Esophagus (tissue), 2 donors: ENCODE results near the gene XPO4. TPM values are rescaled to one million over a fixed set of nuclear protein-coding genes. Genes with fewer than 3 reads are reported as not detected.

ENCODE experiments used
- H3K27ac ChIP-seq, 2 donors: one replicate each; pipeline ENCODE4 v1.5.1; 2013; ENCODE audit warnings: low read depth in 2 of 2, mild to moderate bottlenecking in 2 of 2, inconsistent platforms in 1 of 2, low read length in 1 of 2, moderate library complexity in 1 of 2
- H3K27me3 ChIP-seq, 2 donors: one replicate each; pipeline ENCODE4 v1.6.1; 2013; ENCODE audit warnings: low read length in 2 of 2, control low read depth in 1 of 2, mild to moderate bottlenecking in 1 of 2; ENCODE audit not compliant: insufficient read depth in 2 of 2, control insufficient read depth in 1 of 2
- H3K36me3 ChIP-seq, 2 donors: one replicate each; pipeline ENCODE4 v1.6.1; 2013; ENCODE audit warnings: low read length in 1 of 2; ENCODE audit not compliant: control insufficient read depth in 2 of 2, insufficient read depth in 2 of 2
- H3K4me1 ChIP-seq, 2 donors: one replicate each; pipeline ENCODE4 v1.6.1; 2013; ENCODE audit warnings: low read length in 1 of 2; ENCODE audit not compliant: control insufficient read depth in 2 of 2, insufficient read depth in 2 of 2
- H3K4me3 ChIP-seq, 2 donors: one replicate each; pipeline ENCODE4 v1.5.1; 2013; ENCODE audit warnings: low read length in 2 of 2, mild to moderate bottlenecking in 2 of 2, low read depth in 1 of 2, moderate library complexity in 1 of 2
- H3K9me3 ChIP-seq, 2 donors: one replicate each; pipeline ENCODE4 v1.6.1; 2013; ENCODE audit warnings: mild to moderate bottlenecking in 2 of 2, low read depth in 1 of 2, low read length in 1 of 2, moderate library complexity in 1 of 2; ENCODE audit not compliant: control insufficient read depth in 2 of 2, insufficient read depth in 1 of 2
- WGBS, 2 donors: extraction: QIAGEN DNeasy Blood & Tissue Kit; methylation state at CpG; one replicate each; pipeline ENCODE4 v1.1.7; 2013; 5-methylcytosine and 5-hydroxymethylcytosine counted together
- polyA plus RNA-seq, 2 donors: library from polyadenylated mRNA; stranded (reverse); fragments of 200-250 nt; gene quantifications; one replicate each; pipeline ENCODE4 v1.2.3, GENCODE V29; 2013
- donor health status: healthy with polysubstance abuse.
- donor health status: Bipolar disorder and iron deficiency.

The XPO4 gene
- polyA plus RNA-seq, 2 donors: 2.1 to 3.3 TPM

DNA sequence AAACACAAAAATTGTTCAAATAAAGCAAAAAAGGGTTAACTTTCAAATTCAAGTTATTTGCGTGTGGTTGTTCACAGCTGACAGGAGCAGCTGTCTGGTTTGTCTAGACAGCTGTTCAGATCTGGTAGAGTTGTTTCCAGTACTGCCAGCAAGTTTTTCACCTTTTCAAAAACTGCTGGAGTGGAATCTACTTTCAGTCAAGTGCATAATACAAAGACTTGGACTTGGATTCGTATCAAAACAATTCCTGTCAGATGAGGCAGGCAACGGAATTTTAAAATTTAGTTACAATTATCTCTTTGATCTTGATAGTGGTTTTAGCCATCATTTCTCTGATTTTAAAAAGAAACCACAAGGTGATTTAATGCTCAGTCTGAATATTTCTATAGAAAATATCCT is 77.1 kb downstream of the XPO4 start:
- Histone ChIP-seq H3K27me3 (no peaks in the 10 kb centered on the region), H3K4me3 (no peak overlapping the region), H3K27ac (no peak overlapping the region), H3K9me3 (no peaks in the 10 kb centered on the region), H3K4me1 (no peaks in the 10 kb centered on the region), H3K36me3 (peaks cover 0 to 3% of the 10 kb centered on the region in 2 donors)
- WGBS, 2 donors: 43 to 49% methylated on average over 3 of the region's 3 CpGs

DNA sequence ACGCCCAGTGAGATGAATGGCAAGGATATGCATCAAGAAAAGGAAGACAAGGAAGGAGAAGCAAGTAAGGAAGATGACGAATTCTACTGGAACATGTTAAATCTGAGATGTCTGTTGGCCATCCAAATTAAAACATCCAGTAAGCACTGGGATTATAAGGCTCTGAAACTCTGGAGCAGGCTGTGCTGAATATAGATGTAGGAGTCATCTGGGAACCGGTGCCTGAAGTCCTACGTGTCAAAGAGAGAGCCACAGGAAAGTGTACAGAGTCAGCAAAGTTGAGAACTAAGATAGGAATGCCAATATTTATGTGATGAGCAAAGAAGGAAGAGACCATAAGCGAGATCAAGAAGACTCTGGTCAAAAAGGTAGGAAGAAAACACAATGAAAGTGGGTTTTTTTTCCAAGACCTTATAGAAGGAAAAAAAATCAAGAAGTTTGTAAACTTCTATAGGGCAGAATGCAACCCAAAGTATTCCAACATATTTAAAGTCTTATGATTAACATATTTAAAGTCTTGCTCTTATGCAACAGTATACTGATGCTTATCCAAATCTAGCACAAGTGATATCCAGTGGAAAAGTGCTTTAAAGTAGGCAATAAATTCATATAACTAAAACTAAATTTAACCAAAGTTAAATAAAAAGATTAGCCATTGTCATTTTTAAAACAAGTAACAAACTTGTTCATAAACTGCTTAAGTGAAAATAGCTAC is 77.6 kb downstream of the XPO4 start:
- no peak overlapping the region for H3K4me3 ChIP-seq
- WGBS, 2 donors: 80 to 85% methylated on average over 5 of the region's 5 CpGs
- H3K36me3 ChIP-seq: peaks cover 0 to 3% of the 10 kb centered on the region in 2 donors
- no peaks in the 10 kb centered on the region for H3K27me3 ChIP-seq
- no peak overlapping the region for H3K27ac ChIP-seq
- H3K9me3 ChIP-seq: no peaks in the 10 kb centered on the region
- H3K4me1 ChIP-seq: no peaks in the 10 kb centered on the region

DNA sequence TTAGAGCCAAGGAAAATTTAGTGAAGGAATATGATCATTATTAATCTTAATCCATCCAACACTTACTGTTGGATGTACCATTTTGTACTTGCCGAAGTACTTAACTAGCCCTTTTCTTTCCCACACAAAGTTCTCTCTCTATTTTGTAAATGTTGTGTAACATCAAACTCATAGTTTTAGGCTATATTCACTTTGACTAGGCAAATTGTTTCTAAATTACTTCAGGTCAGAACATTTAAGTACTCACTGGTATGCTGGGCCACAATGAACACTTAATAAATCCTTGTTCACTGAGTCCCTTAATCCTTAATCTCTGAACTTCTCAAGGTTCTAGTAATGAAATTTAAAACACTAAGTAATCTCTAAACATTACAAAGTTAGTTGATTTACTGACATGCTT is 79.5 kb downstream of the XPO4 start:
- Histone ChIP-seq H3K4me1 (no peaks in the 10 kb centered on the region), H3K9me3 (no peaks in the 10 kb centered on the region), H3K4me3 (no peak overlapping the region), H3K27ac (no peak overlapping the region), H3K27me3 (no peaks in the 10 kb centered on the region), H3K36me3 (peaks cover 0 to 3% of the 10 kb centered on the region in 2 donors)
- WGBS, 2 donors: 83 to 89% methylated on average over 1 of the region's 1 CpG

DNA sequence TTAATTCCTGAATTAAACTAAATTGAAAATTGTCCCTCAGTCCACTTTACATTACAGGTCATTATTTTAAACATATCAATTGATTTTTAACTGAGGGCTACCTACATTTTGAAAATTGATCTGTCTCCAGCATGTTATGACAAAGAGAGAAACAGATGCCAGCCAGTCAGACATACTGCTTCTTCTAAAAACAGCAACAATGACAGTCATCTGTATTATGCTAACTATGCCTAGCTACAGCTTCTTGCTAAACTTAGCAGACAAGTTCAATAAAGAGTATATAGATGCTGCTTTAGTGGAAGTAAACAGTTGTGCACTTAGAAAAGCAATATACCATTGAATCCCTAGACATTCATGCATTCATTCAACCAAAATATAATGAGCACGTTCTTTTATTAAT is 80.1 kb downstream of the XPO4 start:
- Histone ChIP-seq H3K4me3 (no peak overlapping the region), H3K27me3 (no peaks in the 10 kb centered on the region), H3K9me3 (no peaks in the 10 kb centered on the region), H3K27ac (no peak overlapping the region), H3K36me3 (peaks cover 0 to 3% of the 10 kb centered on the region in 2 donors), H3K4me1 (no peaks in the 10 kb centered on the region)
- WGBS, 2 donors: 86 to 93% methylated on average over 1 of the region's 1 CpG

DNA sequence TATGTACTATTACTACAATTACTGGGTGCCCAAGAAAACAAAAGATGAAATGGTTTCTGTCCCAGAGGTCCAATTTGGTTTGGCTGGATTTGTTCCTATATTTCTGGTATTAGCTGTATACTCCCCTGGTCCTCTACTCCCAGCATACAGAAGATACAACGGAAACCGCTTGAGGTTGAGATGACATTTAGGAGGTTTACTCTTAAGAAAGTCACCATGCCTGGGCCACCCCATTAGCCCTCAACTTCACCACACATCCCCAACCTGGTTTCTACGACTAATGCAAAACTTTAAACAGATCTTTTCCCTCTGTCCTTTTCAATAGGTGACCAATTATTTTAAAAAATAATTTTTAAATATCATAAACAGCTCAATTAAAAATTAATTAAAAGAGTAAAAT is 82.8 kb downstream of the XPO4 start:
- no peak overlapping the region for H3K4me3 ChIP-seq
- H3K36me3 ChIP-seq: no peaks in the 10 kb centered on the region
- no peak overlapping the region for H3K27ac ChIP-seq
- no peaks in the 10 kb centered on the region for H3K4me1 ChIP-seq
- 91 to 96% methylated on average over 3 of the region's 3 CpGs for WGBS, 2 donors
- H3K9me3 ChIP-seq: no peaks in the 10 kb centered on the region
- no peaks in the 10 kb centered on the region for H3K27me3 ChIP-seq

DNA sequence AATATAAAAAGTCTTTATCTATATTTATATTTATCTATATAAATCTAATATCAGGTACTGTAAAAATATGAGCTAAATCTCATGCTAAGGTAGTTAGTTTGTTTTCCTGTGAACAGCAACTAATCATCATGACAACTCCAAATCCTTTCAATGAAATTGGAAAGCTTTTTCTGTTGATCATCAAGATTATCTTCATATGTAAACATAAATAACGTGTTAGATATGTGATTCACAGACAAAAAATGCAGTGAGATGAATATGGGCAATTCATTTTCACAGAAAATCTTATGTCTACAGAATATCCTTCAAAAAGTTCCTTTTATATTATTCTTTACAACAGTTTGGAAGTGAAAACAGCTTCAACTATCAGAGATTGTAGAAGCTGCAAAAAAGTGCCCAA is 87.1 kb downstream of the XPO4 start:
- Histone ChIP-seq H3K36me3 (no peaks in the 10 kb centered on the region), H3K4me1 (no peaks in the 10 kb centered on the region), H3K4me3 (no peak overlapping the region), H3K27me3 (no peaks in the 10 kb centered on the region), H3K9me3 (no peaks in the 10 kb centered on the region), H3K27ac (no peak overlapping the region)
- WGBS, 2 donors: 49 to 56% methylated on average over 1 of the region's 1 CpG

DNA sequence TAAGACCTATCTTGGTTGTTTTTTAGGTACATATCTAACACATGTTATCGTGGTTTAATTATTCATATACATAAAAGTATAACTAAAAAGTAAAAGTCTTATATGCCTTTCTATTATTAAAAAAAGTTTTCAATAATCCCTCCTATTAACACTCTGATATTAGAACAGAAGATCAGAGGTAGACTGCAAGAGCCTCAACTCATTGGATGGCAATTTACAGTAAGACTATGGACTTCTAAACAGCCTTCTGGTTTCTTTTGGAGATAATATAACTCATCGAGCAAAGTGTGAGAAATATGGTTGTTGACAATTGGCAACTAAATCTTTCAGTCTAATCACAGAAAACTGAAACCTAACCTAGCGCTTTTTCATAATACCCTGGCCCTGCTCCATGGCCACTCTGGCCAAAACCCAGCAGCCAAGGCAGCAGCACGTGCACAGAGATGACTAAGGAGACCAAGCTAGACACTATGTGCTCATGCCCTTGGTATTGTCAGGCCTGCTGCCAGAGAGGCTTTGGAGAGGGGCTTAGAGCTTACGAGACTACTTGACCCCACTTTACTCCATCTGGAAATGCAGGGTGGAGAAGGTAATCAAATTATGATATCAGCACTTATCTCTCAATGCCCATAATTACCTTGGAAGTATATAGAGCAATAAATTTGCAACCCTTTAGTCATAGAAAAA is 88.2 kb downstream of the XPO4 start:
- Histone ChIP-seq H3K27me3 (no peaks in the 10 kb centered on the region), H3K27ac (no peak overlapping the region), H3K9me3 (no peaks in the 10 kb centered on the region), H3K36me3 (no peaks in the 10 kb centered on the region), H3K4me1 (no peaks in the 10 kb centered on the region), H3K4me3 (no peak overlapping the region)
- 27 to 28% methylated on average over 5 of the region's 5 CpGs for WGBS, 2 donors

DNA sequence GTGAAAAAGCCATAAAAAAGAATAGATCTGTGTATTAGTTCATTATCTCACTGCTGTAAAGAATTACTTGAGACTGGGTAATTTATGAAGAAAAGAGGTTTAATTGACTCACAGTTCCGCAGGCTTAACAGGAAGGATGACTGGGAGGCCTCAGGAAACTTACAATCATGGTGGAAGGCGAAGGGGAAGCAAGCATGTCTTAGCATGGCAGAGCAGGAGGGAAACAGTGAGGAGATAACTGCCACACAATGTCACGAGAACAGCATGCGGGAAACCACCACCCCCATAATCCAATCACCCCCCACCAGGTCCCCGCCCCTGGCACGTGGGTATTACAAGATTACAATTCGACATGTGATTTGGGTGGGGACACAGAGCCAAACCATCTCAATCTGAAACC is 89.7 kb downstream of the XPO4 start:
- Histone ChIP-seq H3K4me3 (no peak overlapping the region), H3K36me3 (no peaks in the 10 kb centered on the region), H3K4me1 (no peaks in the 10 kb centered on the region), H3K27me3 (no peaks in the 10 kb centered on the region), H3K9me3 (no peaks in the 10 kb centered on the region), H3K27ac (no peak overlapping the region)
- 87 to 90% methylated on average over 7 of the region's 7 CpGs for WGBS, 2 donors

DNA sequence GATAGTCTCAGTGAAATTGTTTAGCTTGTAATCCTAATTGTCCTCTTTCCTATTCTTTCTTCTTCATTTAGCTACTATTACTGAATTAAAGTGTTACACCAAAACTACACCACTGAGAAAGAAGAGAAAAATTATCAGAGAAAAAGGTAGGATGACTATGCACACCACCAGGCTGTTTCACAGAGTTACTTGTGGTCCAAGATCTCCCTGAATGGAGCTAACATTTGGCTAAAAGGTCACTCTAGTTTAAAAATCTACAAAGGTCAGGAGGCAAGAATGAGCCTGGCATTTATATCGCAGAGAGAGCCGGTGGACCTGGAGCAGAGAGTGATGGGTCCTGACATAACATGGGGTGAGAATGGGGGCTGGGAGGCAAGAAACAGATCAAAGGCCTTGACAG is 91.7 kb downstream of the XPO4 start:
- Histone ChIP-seq H3K4me3 (no peak overlapping the region), H3K9me3 (no peaks in the 10 kb centered on the region), H3K27ac (no peak overlapping the region), H3K36me3 (no peaks in the 10 kb centered on the region), H3K27me3 (no peaks in the 10 kb centered on the region), H3K4me1 (no peaks in the 10 kb centered on the region)
- 87 to 95% methylated on average over 2 of the region's 2 CpGs for WGBS, 2 donors

DNA sequence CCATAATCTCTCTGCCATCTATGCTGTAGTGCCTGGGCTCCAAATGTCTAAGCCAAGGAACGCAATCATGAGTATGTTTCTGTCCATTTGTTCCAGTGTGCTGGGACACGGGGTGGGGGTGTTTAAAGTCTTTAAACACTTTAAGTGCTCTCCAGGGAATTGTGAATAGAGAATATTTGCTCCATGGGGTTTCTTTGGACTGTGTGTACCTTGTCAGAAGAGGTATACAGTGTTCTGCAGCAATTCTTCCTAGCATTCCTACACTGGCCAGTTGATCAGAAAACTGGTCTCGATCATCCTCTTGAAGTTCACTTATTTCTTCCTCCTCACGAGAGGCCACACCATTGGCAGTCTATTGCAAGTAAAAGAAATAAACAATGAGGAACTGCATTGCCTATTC is 93.7 kb downstream of the XPO4 start:
- Histone ChIP-seq H3K4me1 (no peaks in the 10 kb centered on the region), H3K27me3 (no peaks in the 10 kb centered on the region), H3K27ac (no peak overlapping the region), H3K36me3 (peaks cover 0 to 6% of the 10 kb centered on the region in 2 donors), H3K9me3 (no peaks in the 10 kb centered on the region), H3K4me3 (no peak overlapping the region)
- 95 to 96% methylated on average over 4 of the region's 4 CpGs for WGBS, 2 donors
